Left ventricle myocardium inferior (tissue), 1 donor: ENCODE results near the gene SNX32. TPM values are rescaled to one million over a fixed set of nuclear protein-coding genes. Genes with fewer than 3 reads are reported as not detected.

Source experiments
- DNase-seq: peaks from one replicate; pipeline ENCODE4 v3.0.0-alpha.2; 2020
- H3K27ac ChIP-seq: fragments of 200-600 bp; replicated peaks from 2 replicates; pipeline ENCODE4 v1.8.0; 2021
- H3K27me3 ChIP-seq: fragments of 200-600 bp; 2 replicates; pipeline ENCODE4 v1.8.0; 2021; ENCODE audit warnings: low read depth
- H3K36me3 ChIP-seq: fragments of 200-600 bp; 2 replicates; pipeline ENCODE4 v1.8.0; 2021
- H3K4me1 ChIP-seq: fragments of 200-600 bp; 2 replicates; pipeline ENCODE4 v1.8.0; 2021
- H3K4me3 ChIP-seq: fragments of 200-600 bp; 2 replicates; pipeline ENCODE4 v1.8.0; 2021; ENCODE audit warnings: mild to moderate bottlenecking, moderate library complexity
- H3K9me3 ChIP-seq: fragments of 200-600 bp; replicated peaks from 2 replicates; pipeline ENCODE4 v1.8.0; 2021
- CTCF ChIP-seq: fragments of 200-600 bp; IDR thresholded peaks from 2 replicates; pipeline ENCODE4 v1.8.0; 2021; ENCODE audit warnings: antibody characterized with exemption, mild to moderate bottlenecking, borderline replicate concordance
- intact Hi-C: fragments of 100-400 bp; cut with micrococcal nuclease; formaldehyde crosslinking; loops from one replicate; pipeline ENCODE4 v1.11.0; 2022
- total RNA-seq: library from RNA; stranded (reverse); fragmentation: NEBNext Ultra II Directional; extraction: Animal tissue kit (Norgen Biotek cat#: 25700); gene quantifications from one replicate; pipeline ENCODE4 v1.2.1, GENCODE V29; 2021
- donor health status: DM: no; HTN: yes; CAD: no; lungs with severe emphysema.

SNX32 gene
- total RNA-seq, 1 donor from 2014 or later = not detected

- peaks cover 21% of the 10 kb centered on the region for H3K4me1 ChIP-seq
- H3K9me3 ChIP-seq = no peaks in the 10 kb centered on the region
- DNase-seq = no peak
- no peak overlapping the region for H3K27ac ChIP-seq
- intact Hi-C loops = no loop called here
- TF ChIP-seq CTCF = no peak
- no peaks in the 10 kb centered on the region for H3K36me3 ChIP-seq
- H3K27me3 ChIP-seq = peaks cover 98% of the 10 kb centered on the region
- H3K4me3 ChIP-seq = no peak overlapping the region
Observed at GRCh38 chr11:65790902-65791650, 42.7 kb upstream of the SNX32 start.

GRCh38 chr11:65791719-65792213, 42.0 kb upstream of the SNX32 start:
- no peak for DNase-seq
- Histone ChIP-seq H3K4me1 (peaks cover 14% of the 10 kb centered on the region), H3K4me3 (no peak overlapping the region), H3K27me3 (peaks cover 98% of the 10 kb centered on the region), H3K36me3 (no peaks in the 10 kb centered on the region), H3K27ac (no peak overlapping the region), H3K9me3 (no peaks in the 10 kb centered on the region)
- intact Hi-C loops = no loop called here
- no peak for TF ChIP-seq CTCF

GRCh38 chr11:65792456-65792855, 41.3 kb upstream of the SNX32 start:
- peaks cover 9% of the 10 kb centered on the region for H3K4me1 ChIP-seq
- DNase-seq = no peak
- no peaks in the 10 kb centered on the region for H3K9me3 ChIP-seq
- H3K27ac ChIP-seq = no peak overlapping the region
- no peak for TF ChIP-seq CTCF
- peaks cover 97% of the 10 kb centered on the region for H3K27me3 ChIP-seq
- H3K4me3 ChIP-seq = no peak overlapping the region
- intact Hi-C loops = no loop called here
- H3K36me3 ChIP-seq = no peaks in the 10 kb centered on the region

GRCh38 chr11:65793144-65793581, 40.6 kb upstream of the SNX32 start:
- H3K27ac ChIP-seq = no peak overlapping the region
- no peak for TF ChIP-seq CTCF
- intact Hi-C loops = no loop called here
- H3K36me3 ChIP-seq = no peaks in the 10 kb centered on the region
- DNase-seq = no peak
- H3K4me1 ChIP-seq = peaks cover 2% of the 10 kb centered on the region
- H3K27me3 ChIP-seq = peaks cover 97% of the 10 kb centered on the region
- H3K4me3 ChIP-seq = no peak overlapping the region
- H3K9me3 ChIP-seq = no peaks in the 10 kb centered on the region

GRCh38 chr11:65793625-65794400, 40.0 kb upstream of the SNX32 start:
- Histone ChIP-seq H3K4me1 (no peaks in the 10 kb centered on the region), H3K4me3 (no peak overlapping the region), H3K9me3 (no peaks in the 10 kb centered on the region), H3K27me3 (peaks cover 97% of the 10 kb centered on the region), H3K36me3 (no peaks in the 10 kb centered on the region), H3K27ac (no peak overlapping the region)
- TF ChIP-seq CTCF = no peak
- no peak for DNase-seq
- intact Hi-C loops = no loop called here
